DND-41 (cell line): ENCODE results near the gene TRPM3.

Experiments
- ATAC-seq: fragments of 200-7000 bp; cut with Tn5 transposase; 3 replicates; pipeline ENCODE4 v1.9.1; 2021; ENCODE audit warnings: low read depth; ENCODE audit not compliant: insufficient read depth
- DNase-seq: peaks from one replicate; pipeline ENCODE4 v3.0.0-alpha.2; 2020
- H2AFZ ChIP-seq: 2 replicates; pipeline ENCODE4 v1.6.0; 2012; ENCODE audit warnings: low read depth, low read length
- H3K27ac ChIP-seq: 2 replicates; pipeline ENCODE4 v1.5.1; 2012; ENCODE audit warnings: low read length, inconsistent platforms
- H3K27me3 ChIP-seq: fragments of 200-600 bp; sonication (generic); 2 replicates; pipeline ENCODE4 v1.6.0; 2012; ENCODE audit warnings: low read length, mild to moderate bottlenecking, inconsistent platforms; ENCODE audit not compliant: insufficient read depth, poor library complexity
- H3K36me3 ChIP-seq: 2 replicates; pipeline ENCODE4 v1.5.1; 2012; ENCODE audit warnings: low read length, inconsistent platforms; ENCODE audit not compliant: insufficient read depth
- H3K4me1 ChIP-seq: 2 replicates; pipeline ENCODE4 v1.5.1; 2012; ENCODE audit warnings: mild to moderate bottlenecking, low read length; ENCODE audit not compliant: insufficient read depth
- H3K4me2 ChIP-seq: 2 replicates; pipeline ENCODE4 v1.6.0; 2012; ENCODE audit warnings: mild to moderate bottlenecking, moderate library complexity, low read length, inconsistent platforms; ENCODE audit not compliant: insufficient read depth
- H3K4me3 ChIP-seq, 2 experiments: fragments of 200-600 bp in 1 of 2; shearing (Covaris generic) in 1 of 2; 2 replicates each; pipeline ENCODE4 v1.5.1; 2012 to 2016; ENCODE audit warnings: inconsistent platforms in 2 of 2, low read length in 2 of 2, mild to moderate bottlenecking in 2 of 2, low read depth in 1 of 2, moderate library complexity in 1 of 2
- H3K79me2 ChIP-seq: 2 replicates; pipeline ENCODE4 v1.6.0; 2012; ENCODE audit warnings: low read length, inconsistent platforms; ENCODE audit not compliant: insufficient read depth
- H3K9ac ChIP-seq: 2 replicates; pipeline ENCODE4 v1.6.0; 2012; ENCODE audit warnings: low read depth, mild to moderate bottlenecking, inconsistent platforms, low read length, moderate library complexity
- H3K9me3 ChIP-seq: 2 replicates; pipeline ENCODE4 v1.5.1; 2012; ENCODE audit warnings: low read length, moderate library complexity, mild to moderate bottlenecking, inconsistent platforms; ENCODE audit not compliant: insufficient read depth, severe bottlenecking
- H4K20me1 ChIP-seq: 2 replicates; pipeline ENCODE4 v1.6.0; 2012; ENCODE audit warnings: low read length; ENCODE audit not compliant: insufficient read depth
- CTCF ChIP-seq: IDR thresholded peaks from 2 replicates; pipeline ENCODE4 v1.5.1; 2012; ENCODE audit warnings: borderline replicate concordance, low read length, moderate library complexity, mild to moderate bottlenecking; ENCODE audit not compliant: poor library complexity, severe bottlenecking; ENCODE audit errors: extremely low read depth
- EZH2 ChIP-seq: IDR thresholded peaks from 3 replicates; pipeline ENCODE4 v1.6.1; 2012; ENCODE audit warnings: borderline replicate concordance, low read depth, mild to moderate bottlenecking, moderate library complexity, low read length, inconsistent platforms; ENCODE audit not compliant: severe bottlenecking

TRPM3 gene

GRCh38 chr9:70868661-70869652, 252.5 kb downstream of the TRPM3 start:
- DNase-seq (no peak), ATAC-seq (no peak)
- Histone ChIP-seq H3K27ac (no peak overlapping the region), H3K79me2 (no peaks in the 10 kb centered on the region), H3K9ac (no peak overlapping the region), H3K36me3 (no peaks in the 10 kb centered on the region), H3K9me3 (no peaks in the 10 kb centered on the region), H3K4me2 (no peak overlapping the region), H4K20me1 (no peaks in the 10 kb centered on the region), H3K27me3 (peaks cover 4% of the 10 kb centered on the region), H3K4me1 (no peaks in the 10 kb centered on the region), H2AFZ (no peak overlapping the region), H3K4me3 (no peak overlapping the region)
- TF ChIP-seq EZH2 (no peak), CTCF (no peak)

GRCh38 chr9:70868041-70868440, 253.4 kb downstream of the TRPM3 start:
- Histone ChIP-seq H3K9ac (no peak overlapping the region), H3K4me3 (no peak overlapping the region), H3K36me3 (no peaks in the 10 kb centered on the region), H4K20me1 (no peaks in the 10 kb centered on the region), H3K4me2 (no peak overlapping the region), H3K27ac (no peak overlapping the region), H3K4me1 (no peaks in the 10 kb centered on the region), H3K27me3 (peaks cover 4% of the 10 kb centered on the region), H3K9me3 (no peaks in the 10 kb centered on the region), H2AFZ (no peak overlapping the region), H3K79me2 (no peaks in the 10 kb centered on the region)
- no peak for DNase-seq
- TF ChIP-seq EZH2 (no peak), CTCF (no peak)
- ATAC-seq: no peak

GRCh38 chr9:70865471-70865870, 255.9 kb downstream of the TRPM3 start:
- H3K79me2 ChIP-seq: no peaks in the 10 kb centered on the region
- H3K4me3 ChIP-seq: no peak overlapping the region
- no peak overlapping the region for H2AFZ ChIP-seq
- no peaks in the 10 kb centered on the region for H3K9me3 ChIP-seq
- no peak overlapping the region for H3K27ac ChIP-seq
- DNase-seq (no peak), ATAC-seq (no peak)
- no peaks in the 10 kb centered on the region for H4K20me1 ChIP-seq
- no peaks in the 10 kb centered on the region for H3K4me1 ChIP-seq
- no peak overlapping the region for H3K9ac ChIP-seq
- peaks cover 4% of the 10 kb centered on the region for H3K27me3 ChIP-seq
- no peak overlapping the region for H3K4me2 ChIP-seq
- no peak for TF ChIP-seq CTCF
- no peak for TF ChIP-seq EZH2
- H3K36me3 ChIP-seq: no peaks in the 10 kb centered on the region
